NT2/D1 (cell line): ENCODE results near the gene BCAM.

Source experiments
- SUZ12 ChIP-seq: IDR thresholded peaks from 2 replicates; pipeline ENCODE4 v1.6.1; 2011; ENCODE audit not compliant: insufficient read length, insufficient read depth; ENCODE audit errors: extremely low read depth
- YY1 ChIP-seq: IDR thresholded peaks from 2 replicates; pipeline ENCODE4 v1.6.1; 2011; ENCODE audit not compliant: insufficient read length, insufficient read depth

- TF ChIP-seq SUZ12, result no peak
- TF ChIP-seq YY1, result no peak
Observed at GRCh38 chr19:44794610-44795009, 14.3 kb upstream of the BCAM start.
